COLO668 (cell line): ENCODE results near the gene OR1I1.
"Not testable (repeated sequence)": the region's sequence is repeated elsewhere in the genome, so short reads cannot be mapped to it uniquely, and the experiment has no call there.

Experiments used
- DNase-seq: peaks from one replicate; lab custom pipeline; 2025; ENCODE audit not compliant: unreplicated experiment; lab: John Stamatoyannopoulos, UW

OR1I1 gene

GRCh38 chr19:15097980-15098379 is 16.0 kb downstream of the OR1I1 start:
- not testable (repeated sequence) for DNase-seq

DNA sequence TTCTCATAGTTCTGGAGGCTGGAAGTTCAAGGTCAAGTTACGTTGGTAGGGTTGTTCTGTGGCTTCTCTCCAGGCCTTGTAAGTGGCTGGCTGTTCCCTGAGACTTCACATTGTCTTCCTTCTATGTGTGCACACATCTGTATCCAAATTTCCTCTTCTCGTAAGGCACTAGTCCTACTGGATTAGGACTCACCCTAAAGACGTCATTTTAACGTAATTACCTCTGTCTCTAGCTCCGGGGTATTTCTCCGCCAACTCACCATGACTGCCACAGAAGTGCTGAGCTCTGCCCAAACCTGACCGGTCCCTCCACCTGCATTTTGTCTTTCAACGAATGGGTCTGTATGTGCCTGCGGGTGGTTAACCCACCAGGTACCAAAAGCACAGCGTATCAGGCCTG is 16.4 kb downstream of the OR1I1 start:
- no peak for DNase-seq

DNA sequence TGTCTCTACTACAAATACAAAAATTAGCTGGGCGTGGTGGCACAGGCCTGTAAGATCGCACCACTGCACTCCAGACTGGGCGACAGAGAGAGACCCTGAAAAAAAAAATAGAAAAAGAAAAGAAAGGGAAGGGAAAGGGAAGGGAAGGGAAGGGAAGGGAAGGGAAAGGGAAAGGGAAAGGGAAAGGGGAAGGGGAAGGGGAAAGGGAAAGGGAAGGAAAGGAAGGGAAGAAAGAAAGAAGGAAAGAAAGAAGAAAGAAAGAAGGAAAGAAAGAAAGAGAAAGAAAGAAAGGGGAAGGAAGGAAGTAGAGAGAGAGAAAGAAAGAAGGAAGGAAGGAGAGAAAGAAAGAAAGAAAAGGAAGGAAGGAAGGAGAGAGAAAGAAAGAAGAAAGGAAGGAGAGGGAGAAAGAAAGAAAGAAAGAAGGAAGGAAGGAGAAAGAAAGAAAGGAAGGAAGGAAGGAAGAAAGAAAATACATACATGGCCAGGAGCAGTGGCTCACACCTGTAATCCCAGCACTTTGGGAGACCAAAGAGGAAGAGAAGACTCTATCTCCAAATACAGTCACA is 17.1 kb downstream of the OR1I1 start:
- DNase-seq: no peak

GRCh38 chr19:15101479-15102082 is 19.6 kb downstream of the OR1I1 start:
- peak; percentile 28 for DNase-seq

GRCh38 chr19:15104003-15104402 is 22.0 kb downstream of the OR1I1 start:
- DNase-seq: no peak

GRCh38 chr19:15104411-15104810 is 22.4 kb downstream of the OR1I1 start:
- DNase-seq: no peak

GRCh38 chr19:15105044-15105443 is 23.0 kb downstream of the OR1I1 start:
- DNase-seq: no peak

GRCh38 chr19:15107061-15108010 is 25.3 kb downstream of the OR1I1 start, which contains the start of gene SYDE1:
SYDE1 (plus strand) TSS chr19:15107401; CDS start chr19:15107434, 33 bp downstream.
- DNase-seq: no peak

DNA sequence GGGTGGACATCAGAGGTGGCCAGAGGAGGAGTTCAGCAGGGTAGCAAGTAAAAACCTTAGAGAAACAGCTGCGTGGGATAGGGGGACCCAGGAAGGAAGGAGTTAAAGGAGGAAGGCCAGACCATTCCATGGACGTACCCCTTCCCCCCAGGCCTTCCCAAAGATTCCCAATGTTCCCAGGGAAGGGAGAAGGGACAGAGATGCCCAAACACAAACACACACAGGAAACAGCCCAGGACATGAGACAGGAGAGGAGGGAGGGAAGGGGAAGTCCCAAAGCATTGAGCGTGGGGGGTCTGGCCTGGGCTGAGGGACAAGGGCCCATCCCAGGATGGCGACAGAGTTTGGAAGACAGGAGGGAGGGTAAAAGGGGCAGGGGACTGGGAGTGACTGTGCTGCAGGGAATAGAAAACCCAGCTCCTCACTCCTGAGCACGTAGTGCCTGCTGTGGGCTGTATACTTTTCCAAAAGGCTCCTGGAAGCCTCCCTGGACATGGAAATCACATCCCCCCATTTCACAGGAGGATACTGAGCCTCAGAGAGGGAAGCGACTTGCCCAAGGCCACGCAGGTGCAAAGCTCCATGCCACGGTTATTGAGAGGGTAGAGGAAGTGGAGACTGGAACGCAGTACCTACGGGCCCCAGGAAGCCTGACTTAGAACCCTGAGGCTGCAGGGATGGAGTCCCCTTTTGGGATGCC is 26.3 kb downstream of the OR1I1 start:
- no peak for DNase-seq

DNA sequence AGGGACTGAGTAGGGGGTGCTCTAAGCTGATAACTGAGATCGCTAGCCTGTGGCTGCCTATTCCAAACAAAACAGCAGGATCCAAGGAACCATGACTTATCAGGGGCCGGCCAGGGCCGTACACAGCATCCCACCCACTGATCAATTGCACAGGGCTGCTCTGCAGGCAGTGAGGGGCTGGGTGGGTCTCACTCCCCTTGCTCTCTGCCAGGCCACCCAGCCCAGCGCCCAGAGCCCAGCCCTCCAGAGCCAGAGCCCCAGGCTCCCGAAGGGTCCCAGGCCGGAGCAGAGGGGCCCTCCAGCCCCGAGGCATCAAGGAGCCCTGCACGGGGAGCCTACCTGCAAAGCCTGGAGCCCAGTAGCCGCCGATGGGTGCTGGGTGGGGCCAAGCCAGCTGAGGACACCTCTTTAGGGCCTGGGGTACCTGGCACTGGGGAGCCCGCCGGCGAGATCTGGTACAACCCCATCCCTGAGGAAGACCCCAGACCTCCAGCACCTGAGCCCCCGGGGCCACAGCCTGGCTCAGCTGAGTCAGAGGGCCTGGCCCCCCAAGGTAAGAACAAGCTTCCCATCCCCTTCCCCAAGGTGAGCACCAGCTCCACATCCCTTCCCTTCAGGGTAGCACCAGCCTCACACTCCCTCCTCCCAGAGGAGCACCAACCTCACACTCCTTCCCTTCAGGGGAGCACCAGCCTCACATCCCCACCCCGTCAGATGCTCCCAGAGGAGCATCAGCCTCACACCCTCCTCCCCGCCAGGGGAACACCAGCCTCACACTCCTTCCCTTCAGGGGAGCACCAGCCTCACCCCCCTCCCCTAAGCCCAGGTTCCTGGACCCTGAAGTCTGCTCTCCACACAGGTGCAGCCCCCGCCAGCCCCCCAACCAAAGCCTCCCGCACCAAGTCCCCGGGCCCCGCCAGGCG is 27.1 kb downstream of the OR1I1 start:
- DNase-seq: no peak

DNA sequence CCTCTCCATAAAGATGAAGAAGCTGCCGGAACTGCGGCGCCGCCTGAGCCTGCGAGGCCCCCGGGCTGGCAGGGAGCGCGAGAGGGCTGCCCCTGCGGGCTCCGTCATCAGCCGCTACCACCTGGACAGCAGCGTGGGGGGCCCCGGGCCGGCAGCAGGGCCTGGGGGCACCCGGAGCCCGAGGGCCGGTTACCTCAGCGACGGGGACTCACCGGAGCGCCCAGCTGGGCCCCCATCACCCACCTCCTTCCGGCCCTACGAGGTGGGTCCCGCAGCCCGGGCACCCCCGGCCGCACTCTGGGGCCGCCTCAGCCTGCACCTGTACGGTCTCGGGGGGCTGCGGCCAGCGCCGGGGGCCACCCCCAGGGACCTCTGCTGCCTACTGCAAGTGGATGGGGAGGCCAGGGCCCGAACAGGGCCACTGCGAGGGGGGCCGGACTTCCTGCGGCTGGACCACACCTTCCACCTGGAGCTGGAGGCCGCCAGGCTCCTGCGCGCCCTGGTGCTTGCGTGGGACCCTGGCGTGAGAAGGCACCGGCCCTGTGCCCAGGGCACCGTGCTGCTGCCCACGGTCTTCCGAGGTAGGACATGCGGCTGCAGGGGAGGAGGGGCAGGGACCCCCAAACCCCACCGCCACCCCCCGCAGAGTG is 27.9 kb downstream of the OR1I1 start:
- no peak for DNase-seq

DNA sequence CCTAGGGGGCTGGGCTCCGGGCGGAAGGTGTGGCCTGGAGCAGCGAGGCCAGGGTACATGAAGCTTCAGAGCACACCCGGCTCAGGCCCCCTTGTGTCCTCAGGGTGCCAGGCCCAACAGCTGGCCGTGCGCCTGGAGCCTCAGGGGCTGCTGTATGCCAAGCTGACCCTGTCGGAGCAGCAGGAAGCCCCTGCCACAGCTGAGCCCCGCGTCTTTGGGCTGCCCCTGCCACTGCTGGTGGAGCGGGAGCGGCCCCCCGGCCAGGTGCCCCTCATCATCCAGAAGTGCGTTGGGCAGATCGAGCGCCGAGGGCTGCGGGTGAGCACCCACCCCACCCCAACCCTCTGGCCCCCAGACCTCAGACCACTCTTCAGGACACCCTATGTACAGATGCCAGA is 28.4 kb downstream of the OR1I1 start:
- DNase-seq: no peak

DNA sequence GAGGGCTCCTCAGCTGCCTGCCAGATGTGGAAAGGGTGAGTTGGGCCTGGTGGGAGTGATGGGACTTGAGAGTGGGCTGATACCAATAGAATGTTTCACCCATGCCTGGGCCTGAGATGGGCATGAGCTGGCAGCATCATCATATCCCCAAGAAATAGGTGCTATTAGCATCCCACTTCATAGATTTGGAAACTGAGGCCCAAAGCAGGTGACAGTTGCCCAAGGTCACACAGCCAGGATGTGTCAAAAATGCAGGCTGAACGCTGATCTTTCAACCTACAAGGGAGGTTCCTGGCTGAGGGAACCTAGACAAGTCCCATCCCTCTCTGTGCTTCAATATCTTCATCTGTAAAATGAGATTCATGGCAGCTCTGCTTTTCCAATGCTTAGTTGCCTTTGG is 29.7 kb downstream of the OR1I1 start:
- DNase-seq: no peak

GRCh38 chr19:15112385-15112784 is 30.4 kb downstream of the OR1I1 start:
- DNase-seq: no peak

DNA sequence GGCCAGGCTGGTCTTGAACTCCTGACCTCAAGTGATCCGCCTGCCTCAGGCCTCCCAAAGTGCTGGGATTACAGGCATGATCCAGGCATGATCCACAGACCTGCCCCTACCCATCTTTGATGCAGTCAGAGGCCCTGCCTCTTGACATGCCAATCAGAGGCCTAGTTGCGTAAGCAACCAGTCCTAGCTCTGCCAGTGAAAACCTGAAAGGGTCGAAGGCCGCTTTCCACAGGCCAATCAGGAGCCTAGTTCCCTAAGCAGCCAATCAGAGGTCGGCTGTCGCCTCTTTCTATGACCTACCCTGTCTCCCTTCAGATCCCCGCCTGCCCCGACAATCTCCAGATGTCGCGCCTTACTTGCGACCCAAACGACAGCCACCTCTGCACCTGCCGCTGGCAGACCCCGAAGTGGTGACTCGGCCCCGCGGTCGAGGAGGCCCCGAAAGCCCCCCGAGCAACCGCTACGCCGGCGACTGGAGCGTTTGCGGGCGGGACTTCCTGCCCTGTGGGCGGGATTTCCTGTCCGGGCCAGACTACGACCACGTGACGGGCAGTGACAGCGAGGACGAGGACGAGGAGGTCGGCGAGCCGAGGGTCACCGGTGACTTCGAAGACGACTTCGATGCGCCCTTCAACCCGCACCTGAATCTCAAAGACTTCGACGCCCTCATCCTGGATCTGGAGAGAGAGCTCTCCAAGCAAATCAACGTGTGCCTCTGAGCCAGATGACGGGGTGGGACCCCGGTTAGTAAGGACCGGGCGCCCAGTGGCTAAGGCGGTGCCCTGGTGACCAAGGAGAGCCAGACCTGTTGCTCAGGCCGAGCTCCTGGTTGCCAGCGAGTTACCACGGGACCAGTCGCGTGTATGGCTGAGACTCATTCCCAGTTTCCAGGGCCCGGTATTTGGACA is 31.5 kb downstream of the OR1I1 start:
- no peak for DNase-seq

DNA sequence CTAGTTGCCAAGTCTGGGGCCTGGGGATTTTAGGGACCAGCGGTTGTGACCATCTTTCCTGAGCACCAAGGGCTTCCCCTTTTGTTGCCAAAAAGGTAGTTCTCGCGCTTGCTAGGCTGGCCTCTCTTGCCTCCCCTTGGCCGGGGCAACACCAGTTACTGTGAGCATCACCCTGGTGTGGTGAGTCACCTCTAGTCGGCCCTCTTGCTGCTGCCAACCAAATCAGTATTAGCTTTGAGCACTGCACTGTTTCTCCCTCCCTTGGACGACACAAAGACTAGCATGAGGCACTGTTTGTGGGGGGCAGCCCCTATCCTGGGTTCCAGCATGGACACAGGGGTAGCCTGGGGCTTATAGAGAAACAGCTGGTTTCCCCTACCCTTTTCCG is 32.1 kb downstream of the OR1I1 start:
- no peak for DNase-seq

DNA sequence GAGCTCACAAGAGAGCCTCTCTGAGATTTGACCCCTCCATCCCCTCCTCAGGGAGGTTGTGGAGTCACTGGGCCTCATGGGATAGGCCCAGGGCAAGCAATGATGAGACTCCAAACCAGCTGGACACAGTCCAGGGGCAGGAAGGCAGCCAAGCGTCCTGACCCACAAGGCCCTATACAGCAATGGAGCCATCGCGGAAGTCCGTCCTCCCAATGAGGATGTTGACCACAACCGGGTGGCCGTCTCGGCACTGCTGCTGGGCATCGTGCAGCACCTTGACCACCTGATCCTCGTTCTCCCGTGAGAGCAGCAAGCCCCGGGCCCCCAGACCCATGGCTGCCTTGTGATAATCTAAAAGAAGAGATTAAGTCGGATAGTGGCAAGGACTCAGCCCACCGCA is 33.1 kb downstream of the OR1I1 start:
- DNase-seq: no peak

GRCh38 chr19:15115762-15116615 is 34.0 kb downstream of the OR1I1 start:
- DNase-seq: no peak
